ENCODE results near the gene PDSS2.

The PDSS2 gene

DNA sequence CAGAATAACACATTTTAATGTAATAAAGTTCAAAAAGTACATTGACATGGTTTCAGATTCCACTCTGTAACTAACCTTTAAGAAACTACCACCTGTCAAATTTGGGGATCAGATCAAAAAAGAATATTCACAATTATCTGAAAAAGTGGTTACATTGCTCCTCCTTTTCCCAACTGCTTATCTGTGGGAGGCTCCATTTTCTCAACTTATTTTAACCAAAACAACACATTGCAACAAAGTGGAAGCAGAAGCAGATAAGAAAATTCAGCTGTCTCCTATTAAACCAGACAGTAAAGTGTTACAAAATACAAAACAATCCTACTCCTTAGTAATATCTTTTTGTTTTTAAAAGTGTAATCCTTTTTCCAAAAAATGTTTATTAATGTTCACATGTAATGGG lies 61.4 kb downstream of the PDSS2 start:
- ChIA-PET CTCF (no interaction called here), POLR2A (no interaction called here)
- no peak for DNase-seq (ENCODE audit: extremely low spot score)
- TF ChIP-seq, protein P1, sequence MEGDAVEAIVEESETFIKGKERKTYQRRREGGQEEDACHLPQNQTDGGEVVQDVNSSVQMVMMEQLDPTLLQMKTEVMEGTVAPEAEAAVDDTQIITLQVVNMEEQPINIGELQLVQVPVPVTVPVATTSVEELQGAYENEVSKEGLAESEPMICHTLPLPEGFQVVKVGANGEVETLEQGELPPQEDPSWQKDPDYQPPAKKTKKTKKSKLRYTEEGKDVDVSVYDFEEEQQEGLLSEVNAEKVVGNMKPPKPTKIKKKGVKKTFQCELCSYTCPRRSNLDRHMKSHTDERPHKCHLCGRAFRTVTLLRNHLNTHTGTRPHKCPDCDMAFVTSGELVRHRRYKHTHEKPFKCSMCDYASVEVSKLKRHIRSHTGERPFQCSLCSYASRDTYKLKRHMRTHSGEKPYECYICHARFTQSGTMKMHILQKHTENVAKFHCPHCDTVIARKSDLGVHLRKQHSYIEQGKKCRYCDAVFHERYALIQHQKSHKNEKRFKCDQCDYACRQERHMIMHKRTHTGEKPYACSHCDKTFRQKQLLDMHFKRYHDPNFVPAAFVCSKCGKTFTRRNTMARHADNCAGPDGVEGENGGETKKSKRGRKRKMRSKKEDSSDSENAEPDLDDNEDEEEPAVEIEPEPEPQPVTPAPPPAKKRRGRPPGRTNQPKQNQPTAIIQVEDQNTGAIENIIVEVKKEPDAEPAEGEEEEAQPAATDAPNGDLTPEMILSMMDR (IDR thresholded peaks at IDR 0.05; ENCODE audit: control extremely low read depth, extremely low read depth, low read depth, missing control alignments), result no peak

- TF ChIP-seq, protein P1 (IDR thresholded peaks at IDR 0.05; ENCODE audit: control extremely low read depth, extremely low read depth, low read depth, missing control alignments), result no peak
- POLR2A ChIA-PET, result no interaction called here
- no peak for DNase-seq (ENCODE audit: extremely low spot score)
- CTCF ChIA-PET, result interaction anchor here (1.3 to 1.4 kb wide), 2 partner anchors 10 kb away, joined by 3 to 4 read pairs; no protein-coding TSS in a partner anchor
Measured at GRCh38 chr6:107396211-107396610, 63.2 kb downstream of the PDSS2 start.

DNA sequence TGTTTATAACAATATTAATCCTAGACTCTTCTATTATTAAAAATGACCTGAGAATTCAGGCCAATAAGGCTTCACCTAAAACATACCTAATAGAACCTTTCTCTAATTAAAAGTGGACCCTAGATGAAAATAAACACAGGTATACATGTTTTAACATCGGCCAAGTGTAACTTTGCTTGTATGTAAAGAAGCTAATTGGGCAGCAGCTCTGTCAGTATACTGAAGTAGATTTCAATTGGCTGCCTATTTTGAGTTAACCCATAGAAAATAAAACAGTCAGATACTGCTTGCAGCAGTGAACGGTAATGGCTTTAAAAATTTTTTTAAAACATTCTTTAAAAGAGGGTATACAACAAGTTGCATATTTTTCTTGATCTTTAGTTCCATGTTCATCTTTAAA lies 67.3 kb downstream of the PDSS2 start:
- TF ChIP-seq, protein P1 (IDR thresholded peaks at IDR 0.05; ENCODE audit: control extremely low read depth, extremely low read depth, low read depth, missing control alignments), result no peak
- no peak for DNase-seq (ENCODE audit: extremely low spot score)
- CTCF ChIA-PET, result no interaction called here

DNA sequence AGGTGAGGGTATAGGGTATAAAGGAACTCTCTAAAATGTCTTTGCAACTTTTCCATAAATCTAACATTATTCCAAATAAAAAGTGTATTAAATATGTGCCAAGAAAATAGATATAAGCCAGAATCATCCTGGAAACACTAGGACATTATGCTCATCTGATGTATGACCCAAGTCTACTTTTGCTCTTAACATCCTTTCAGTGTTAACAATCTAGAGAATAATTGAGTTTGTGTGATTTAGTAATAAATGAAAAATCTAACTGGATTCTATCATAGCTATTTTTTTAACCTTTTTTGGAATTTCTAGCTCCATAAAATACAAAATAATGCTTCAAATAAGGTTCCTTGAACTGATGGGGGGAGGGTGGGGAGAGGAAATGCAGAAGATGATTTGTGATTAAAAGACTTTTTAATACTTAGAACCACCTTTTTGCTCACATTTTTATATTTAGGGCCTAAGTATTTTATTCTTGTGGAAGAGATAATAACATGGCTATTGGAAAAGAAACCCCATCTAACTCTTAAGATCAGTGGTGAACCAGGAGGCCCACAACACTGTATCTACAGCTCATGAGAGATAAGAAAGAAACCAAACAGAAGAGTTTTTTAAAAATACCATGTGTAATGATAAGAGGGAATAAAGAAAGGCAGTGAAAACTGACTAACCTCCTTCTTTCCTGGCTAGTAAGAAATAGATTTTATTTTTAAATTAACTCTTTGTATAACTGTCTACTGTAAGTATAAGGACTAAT lies 68.5 kb downstream of the PDSS2 start:
- ChIA-PET CTCF (interaction anchor here (1.2 to 1.5 kb wide), 2 partner anchors 9 to 42 kb away, joined by 3 to 4 read pairs; no protein-coding TSS in a partner anchor), POLR2A (no interaction called here)
- DNase-seq (ENCODE audit: extremely low spot score), result no peak
- TF ChIP-seq, protein P1 (IDR thresholded peaks at IDR 0.05; ENCODE audit: control extremely low read depth, extremely low read depth, low read depth, missing control alignments), result no peak

More for the DNA sequence above, 67.3 kb downstream of the PDSS2 start:
- POLR2A ChIA-PET, result no interaction called here

- CTCF ChIA-PET, result interaction anchor here (1.1 to 1.2 kb wide), 2 partner anchors 41 to 72 kb away, joined by 3 read pairs; no protein-coding TSS in a partner anchor
- POLR2A ChIA-PET, result no interaction called here
Measured at GRCh38 chr6:107390056-107390455, 69.3 kb downstream of the PDSS2 start.

GRCh38 chr6:107386904-107387303 lies 72.5 kb downstream of the PDSS2 start:
- CTCF ChIA-PET, result interaction anchor here (1.6 kb wide), 1 partner anchor 9 kb away, joined by 3 read pairs; no protein-coding TSS in a partner anchor
- TF ChIP-seq, protein P1 (IDR thresholded peaks at IDR 0.05; ENCODE audit: control extremely low read depth, extremely low read depth, low read depth, missing control alignments), result no peak
- DNase-seq (ENCODE audit: extremely low spot score), result no peak
- POLR2A ChIA-PET, result interaction anchor here (0.6 kb wide), 1 partner anchor 13 kb away, joined by 4 read pairs; no protein-coding TSS in a partner anchor

More at GRCh38 chr6:107390056-107390455, 69.3 kb downstream of the PDSS2 start:
- no peak for DNase-seq (ENCODE audit: extremely low spot score)
- TF ChIP-seq, protein P1 (IDR thresholded peaks at IDR 0.05; ENCODE audit: control extremely low read depth, extremely low read depth, low read depth, missing control alignments), result no peak

Measured in GM10248 (cell line).